HG03469 (cell line): ENCODE results near the gene DGLUCY.

Source experiments
- ATAC-seq: cut with Tn5 transposase; IDR thresholded peaks from one replicate; pipeline ENCODE4 v1.9.1; 2021; ENCODE audit warnings: mild to moderate bottlenecking, moderate library complexity, moderate number of reproducible peaks; ENCODE audit not compliant: unreplicated experiment

The DGLUCY gene

GRCh38 chr14:91272341-91273272, 158.7 kb downstream of the DGLUCY start:
- no peak for ATAC-seq

- ATAC-seq = no peak
Measured at GRCh38 chr14:91273273-91273884, 159.5 kb downstream of the DGLUCY start.

GRCh38 chr14:91273885-91274273, 160.0 kb downstream of the DGLUCY start:
- ATAC-seq = no peak

- ATAC-seq = no peak
Measured at GRCh38 chr14:91274796-91275195, 160.9 kb downstream of the DGLUCY start.
